Adrenal gland (tissue), 19 donors: ENCODE data around the gene KNTC1. TPM values are rescaled to one million over a fixed set of nuclear protein-coding genes. Genes with fewer than 3 reads are reported as not detected.

Source experiments
- DNase-seq, 7 donors: peaks; one replicate each; pipeline ENCODE4 v3.0.0-alpha.2; 2019 to 2020
- H3K27ac ChIP-seq, 5 donors: fragments of 200-600 bp; sonication (generic) in 4 of 5; 1 replicate in 3 of 5; 2 replicates in 2 of 5; pipeline versions ENCODE4 v1.5.1 to v1.8.0; 2016 to 2020; ENCODE audit warnings: mild to moderate bottlenecking in 1 of 5
- H3K27me3 ChIP-seq: fragments of 200-600 bp; 2 replicates; pipeline ENCODE4 v1.8.0; 2021
- H3K36me3 ChIP-seq, 2 donors: fragments of 200-600 bp; replicated peaks in 1 of 2; 1 replicate in 1 of 2; 2 replicates in 1 of 2; pipeline versions ENCODE4 v1.5.1 to v1.8.0; 2018 to 2022
- H3K4me1 ChIP-seq, 2 donors: fragments of 200-600 bp; replicated peaks in 1 of 2; 1 replicate in 1 of 2; 2 replicates in 1 of 2; pipeline versions ENCODE4 v1.5.1 to v1.8.0; 2018 to 2021
- H3K4me3 ChIP-seq, 4 donors: fragments of 200-600 bp; sonication (generic) in 3 of 4; one replicate each; pipeline ENCODE4 v1.5.1; 2016 to 2018
- H3K9me3 ChIP-seq, 3 donors: fragments of 200-600 bp; sonication (generic) in 1 of 3; replicated peaks in 1 of 3; 1 replicate in 2 of 3; 2 replicates in 1 of 3; pipeline versions ENCODE4 v1.5.1 to v1.8.0; 2016 to 2021
- POLR2A ChIP-seq, 2 donors: fragments of 450-650 bp; IDR thresholded peaks; one replicate each; pipeline ENCODE4 v1.6.1; 2017; ENCODE audit warnings: antibody characterized with exemption in 2 of 2, mild to moderate bottlenecking in 2 of 2, moderate library complexity in 1 of 2
- WGBS, 4 donors: extraction: QIAGEN DNeasy Blood & Tissue Kit in 2 of 4; methylation state at CpG; one replicate each; pipeline versions ENCODE4 v1.1.5 to v1.1.7; 2013 to 2017; 5-methylcytosine and 5-hydroxymethylcytosine counted together
- intact Hi-C, 2 donors: fragments of 100-400 bp; cut with DNase I; formaldehyde crosslinking; loops; one replicate each; pipeline versions ENCODE4 v1.14.1 to v1.15.0; 2022 to 2023
- long read RNA-seq, 10 donors: library from polyadenylated mRNA in 3 of 10; unstranded in 2 of 10; stranded (forward) in 1 of 10; transcript quantifications; one replicate each; pipeline ENCODE4 v2.0.0 and lab custom pipeline, GENCODE V29; 2021 to 2026
- polyA plus RNA-seq, 3 donors: library from polyadenylated mRNA; stranded (reverse); fragments of 200-250 nt in 2 of 3; fragments of 350-450 nt in 1 of 3; fragmentation: Illumina TruSeq in 1 of 3; extraction: RNeasy Lipid Tissue Mini Kit (QIAGEN cat#74804) in 1 of 3; gene quantifications; one replicate each; pipeline ENCODE4 v1.2.3, GENCODE V29; 2013 to 2014
- total RNA-seq, 9 donors: library from RNA; depleted of rRNA in 4 of 9; stranded (reverse); fragments of >200 nt in 4 of 9; fragments of 120-200 nt in 1 of 9; fragmentation: NEBNext Ultra II Directional in 1 of 9; extraction: Animal tissue kit (Norgen Biotek cat#: 25700) in 1 of 9; gene quantifications; one replicate each; pipeline versions ENCODE4 v1.1.0 to v1.2.4, GENCODE V29; 2013 to 2023
- TF ChIP-seq, protein P1 (sequence below), 6 experiments: fragments of 450-650 bp in 4 of 6; fragments of 200-600 bp in 2 of 6; sonication (generic) in 1 of 6; IDR thresholded peaks; 1 replicate in 5 of 6; 2 replicates in 1 of 6; pipeline versions ENCODE4 v1.5.1 to v1.8.0; 2016 to 2021; ENCODE audit warnings: antibody characterized with exemption in 6 of 6, mild to moderate bottlenecking in 2 of 6, moderate library complexity in 1 of 6
- donor health status: healthy with polysubstance abuse.
- donor health status: Bipolar disorder and iron deficiency.
- donor health status: DM: yes; HTN: yes; CAD: no.
- donor health status: DM: no; HTN: no; CAD: no.
- donor health status: DM: no; HTN: no; CAD: no.
- donor health status: DM: yes; HTN: yes; CAD: no.

The KNTC1 gene
- 10 to 100 TPM in 6 of 9 donors, 1 to 10 TPM in 3; 5.7 to 38.5 (median 11.4) TPM for total RNA-seq
- 10 to 100 TPM in 2 of 3 donors, 1 to 10 TPM in 1; 8.0 to 28.0 (median 21.0) TPM for polyA plus RNA-seq
- long read RNA-seq, donor 1, partial matches to known transcripts = 0 of 1 reads
- long read RNA-seq, donor 1, other reads (novel, unspliced or antisense) = 0 of 1 reads
- long read RNA-seq, donor 2 = 0 reads
- long read RNA-seq, donor 3 = 0 reads
- long read RNA-seq, donor 4, partial matches to known transcripts = 1 of 1 reads
- long read RNA-seq, donor 4, other reads (novel, unspliced or antisense) = 0 of 1 reads
- long read RNA-seq, donor 5, partial matches to known transcripts = 3 of 4 reads
- long read RNA-seq, donor 5, other reads (novel, unspliced or antisense) = 1 of 4 reads
- long read RNA-seq, donor 6, partial matches to known transcripts = 1 of 1 reads
- long read RNA-seq, donor 6, other reads (novel, unspliced or antisense) = 0 of 1 reads
- long read RNA-seq, donor 7 = 0 reads
- long read RNA-seq, donor 8 = 0 reads
- long read RNA-seq, donor 9 = 0 reads
- long read RNA-seq, donor 10 = 0 reads

- Histone ChIP-seq H3K27me3 (no peaks in the 10 kb centered on the region), H3K4me3 (peak within 1 kb of the TSS in 3 of 4 donors; percentile 67 to 100 (median 91)), H3K4me1 (peaks cover 38 to 40% of the 10 kb centered on the region in 2 donors), H3K9me3 (no peaks in the 10 kb centered on the region), H3K27ac (peak within 1 kb of the TSS; percentile 91 to 100 (median 99)), H3K36me3 (peaks cover 0 to 5% of the 10 kb centered on the region in 2 donors)
- peak; percentile 99 to 100 (median 99) for DNase-seq
- TF ChIP-seq POLR2A (IDR thresholded peaks at IDR 0.05) = peak; percentile 98 to 99
- TF ChIP-seq, protein P1, sequence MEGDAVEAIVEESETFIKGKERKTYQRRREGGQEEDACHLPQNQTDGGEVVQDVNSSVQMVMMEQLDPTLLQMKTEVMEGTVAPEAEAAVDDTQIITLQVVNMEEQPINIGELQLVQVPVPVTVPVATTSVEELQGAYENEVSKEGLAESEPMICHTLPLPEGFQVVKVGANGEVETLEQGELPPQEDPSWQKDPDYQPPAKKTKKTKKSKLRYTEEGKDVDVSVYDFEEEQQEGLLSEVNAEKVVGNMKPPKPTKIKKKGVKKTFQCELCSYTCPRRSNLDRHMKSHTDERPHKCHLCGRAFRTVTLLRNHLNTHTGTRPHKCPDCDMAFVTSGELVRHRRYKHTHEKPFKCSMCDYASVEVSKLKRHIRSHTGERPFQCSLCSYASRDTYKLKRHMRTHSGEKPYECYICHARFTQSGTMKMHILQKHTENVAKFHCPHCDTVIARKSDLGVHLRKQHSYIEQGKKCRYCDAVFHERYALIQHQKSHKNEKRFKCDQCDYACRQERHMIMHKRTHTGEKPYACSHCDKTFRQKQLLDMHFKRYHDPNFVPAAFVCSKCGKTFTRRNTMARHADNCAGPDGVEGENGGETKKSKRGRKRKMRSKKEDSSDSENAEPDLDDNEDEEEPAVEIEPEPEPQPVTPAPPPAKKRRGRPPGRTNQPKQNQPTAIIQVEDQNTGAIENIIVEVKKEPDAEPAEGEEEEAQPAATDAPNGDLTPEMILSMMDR (IDR thresholded peaks at IDR 0.05) = no peak
- 0% methylated on average over 42 to 51 of the region's 51 CpGs for whole genome bisulfite sequencing, 4 donors
- intact Hi-C loops = no loop called here
Observed at GRCh38 chr12:122526683-122527477, at the start of gene KNTC1, which contains the start of gene RSRC2. KNTC1 (plus strand) TSS chr12:122527249; CDS start chr12:122530064, 2,815 bp downstream. RSRC2 (minus strand) TSS chr12:122526936; CDS start chr12:122526853, 83 bp downstream.

DNA sequence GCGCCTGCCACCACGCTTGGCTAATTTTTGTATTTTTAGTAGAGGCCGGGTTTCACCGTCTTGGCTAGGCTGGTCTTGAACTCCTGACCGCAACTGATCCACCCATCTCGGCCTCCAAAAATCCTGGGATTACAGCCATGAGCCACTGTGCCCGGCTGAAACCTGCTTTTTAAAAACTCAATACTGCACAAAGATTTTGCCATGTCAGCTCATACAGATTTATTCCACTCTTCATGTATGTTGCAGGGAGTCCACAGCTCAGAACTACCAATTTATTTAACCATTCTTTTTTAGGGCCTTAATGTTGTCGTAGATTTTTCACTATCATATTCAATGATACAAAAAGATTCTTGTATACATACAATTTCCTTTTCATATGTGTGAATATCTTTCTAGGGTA, 46.3 kb upstream of the KNTC1 start:
- Histone ChIP-seq H3K27ac (no peak overlapping the region), H3K4me1 (no peaks in the 10 kb centered on the region), H3K9me3 (no peaks in the 10 kb centered on the region), H3K36me3 (peaks cover 0 to 87% of the 10 kb centered on the region in 2 donors), H3K4me3 (no peak overlapping the region), H3K27me3 (no peaks in the 10 kb centered on the region)
- WGBS, 4 donors = 96 to 97% (median 97%) methylated on average over 8 of the region's 8 CpGs
- intact Hi-C loops = no loop called here
- TF ChIP-seq, protein P1 (IDR thresholded peaks at IDR 0.05) = no peak
- TF ChIP-seq POLR2A (IDR thresholded peaks at IDR 0.05) = no peak
- peak in 1 of 7 donors; percentile 27 for DNase-seq

- WGBS, 4 donors = 94 to 97% (median 96%) methylated on average over 6 of the region's 6 CpGs
- H3K36me3 ChIP-seq = peaks cover 0 to 87% of the 10 kb centered on the region in 2 donors
Observed at GRCh38 chr12:122481861-122482260, 45.2 kb upstream of the KNTC1 start.

More at GRCh38 chr12:122481861-122482260, 45.2 kb upstream of the KNTC1 start:
- TF ChIP-seq, protein P1 (IDR thresholded peaks at IDR 0.05) = no peak
- TF ChIP-seq POLR2A (IDR thresholded peaks at IDR 0.05) = no peak
- Histone ChIP-seq H3K27ac (no peak overlapping the region), H3K9me3 (no peaks in the 10 kb centered on the region), H3K4me3 (no peak overlapping the region), H3K27me3 (no peaks in the 10 kb centered on the region), H3K4me1 (no peaks in the 10 kb centered on the region)
- intact Hi-C loops = no loop called here
- no peak for DNase-seq
